Measurements from ENCODE around the gene CNKSR3. TPM values are rescaled to one million over a fixed set of nuclear protein-coding genes. Genes with fewer than 3 reads are reported as not detected.

Gene CNKSR3
- total RNA-seq, 4 donors from 2014 or later, result 11.7 to 22.7 (median 13.7) TPM

DNA sequence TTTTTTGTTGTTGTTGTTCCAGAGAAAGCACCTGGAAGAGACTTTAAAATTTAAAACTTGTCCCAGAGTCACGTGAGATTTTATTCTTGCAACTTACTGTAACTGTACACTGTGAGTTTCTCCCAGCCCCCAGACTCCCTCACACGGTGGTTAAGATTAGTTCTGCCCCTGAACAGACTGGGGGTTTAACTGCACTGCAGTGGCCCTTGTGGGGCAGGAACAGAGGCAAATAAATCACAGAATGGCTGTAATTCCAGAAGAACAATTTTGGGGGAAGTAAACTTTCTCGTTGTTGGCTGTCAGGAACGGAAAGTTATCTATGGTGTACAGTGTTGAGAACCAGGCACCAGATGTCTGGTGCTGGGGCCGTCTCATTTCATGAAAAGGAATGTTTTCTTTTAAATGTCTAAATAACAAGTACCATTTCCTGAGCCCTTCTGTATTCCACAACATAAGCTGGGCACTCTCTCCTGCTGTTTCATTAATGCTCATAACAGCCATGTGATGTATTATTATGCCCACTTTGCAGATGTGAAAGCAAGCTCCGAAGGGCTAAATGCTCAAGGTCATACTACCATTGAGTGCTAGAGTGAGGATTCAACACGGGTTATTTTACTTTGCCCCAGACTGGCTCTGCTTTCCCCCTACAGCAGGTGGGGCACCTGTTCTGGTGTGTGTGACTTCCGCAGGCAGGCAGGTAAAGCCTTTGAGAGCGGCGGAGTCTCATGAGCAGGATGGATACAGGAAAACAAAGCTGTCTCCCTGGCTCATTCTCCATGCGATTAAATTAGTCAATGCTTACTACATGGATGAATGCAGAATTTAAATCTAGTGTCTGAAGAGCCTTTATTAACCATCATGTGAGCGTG, 30.5 kb downstream of the CNKSR3 start:
- TF ChIP-seq EP300 (IDR thresholded peaks at IDR 0.05) (no peak), POLR2A (IDR thresholded peaks at IDR 0.05) (no peak)
- TF ChIP-seq, protein P1, sequence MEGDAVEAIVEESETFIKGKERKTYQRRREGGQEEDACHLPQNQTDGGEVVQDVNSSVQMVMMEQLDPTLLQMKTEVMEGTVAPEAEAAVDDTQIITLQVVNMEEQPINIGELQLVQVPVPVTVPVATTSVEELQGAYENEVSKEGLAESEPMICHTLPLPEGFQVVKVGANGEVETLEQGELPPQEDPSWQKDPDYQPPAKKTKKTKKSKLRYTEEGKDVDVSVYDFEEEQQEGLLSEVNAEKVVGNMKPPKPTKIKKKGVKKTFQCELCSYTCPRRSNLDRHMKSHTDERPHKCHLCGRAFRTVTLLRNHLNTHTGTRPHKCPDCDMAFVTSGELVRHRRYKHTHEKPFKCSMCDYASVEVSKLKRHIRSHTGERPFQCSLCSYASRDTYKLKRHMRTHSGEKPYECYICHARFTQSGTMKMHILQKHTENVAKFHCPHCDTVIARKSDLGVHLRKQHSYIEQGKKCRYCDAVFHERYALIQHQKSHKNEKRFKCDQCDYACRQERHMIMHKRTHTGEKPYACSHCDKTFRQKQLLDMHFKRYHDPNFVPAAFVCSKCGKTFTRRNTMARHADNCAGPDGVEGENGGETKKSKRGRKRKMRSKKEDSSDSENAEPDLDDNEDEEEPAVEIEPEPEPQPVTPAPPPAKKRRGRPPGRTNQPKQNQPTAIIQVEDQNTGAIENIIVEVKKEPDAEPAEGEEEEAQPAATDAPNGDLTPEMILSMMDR (IDR thresholded peaks at IDR 0.05), result no peak
- Histone ChIP-seq H3K9me3 (no peaks in the 10 kb centered on the region), H3K4me1 (peaks cover 0 to 64% (median 11%) of the 10 kb centered on the region in 4 donors), H3K4me3 (peak overlapping the region in 1 of 4 donors; percentile 14), H3K36me3 (no peaks in the 10 kb centered on the region), H3K27ac (peak overlapping the region in 3 of 4 donors; percentile 21 to 85 (median 75)), H3K27me3 (no peaks in the 10 kb centered on the region)
- DNase-seq (ENCODE audit: low spot score in 2 of 2), result no peak
- 57 to 59% methylated on average over 12 of the region's 12 CpGs for WGBS, 2 donors

DNA sequence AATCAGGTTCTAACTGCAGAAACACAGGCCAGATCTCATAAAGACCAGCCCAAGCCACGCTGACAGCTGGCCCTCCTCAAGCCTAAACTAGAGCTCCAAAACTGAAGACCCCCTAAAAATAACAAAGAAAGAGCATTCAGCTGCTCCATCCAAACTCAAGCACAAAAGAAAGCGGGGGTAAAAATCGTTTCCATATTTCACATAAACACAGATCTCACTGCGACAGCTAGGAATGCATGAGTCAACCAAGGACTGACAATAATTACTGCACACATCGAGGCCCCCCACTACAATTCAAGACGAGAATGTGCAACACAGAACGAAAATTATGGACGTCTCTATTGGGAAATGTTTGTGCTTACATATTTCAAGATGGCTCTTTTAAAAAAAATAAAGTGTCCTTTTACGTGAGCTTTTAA, 31.1 kb downstream of the CNKSR3 start:
- H3K27ac ChIP-seq, result peak overlapping the region in 3 of 4 donors; percentile 21 to 85 (median 75)
- WGBS, 2 donors, result 29 to 38% methylated on average over 9 of the region's 9 CpGs
- TF ChIP-seq EP300 (IDR thresholded peaks at IDR 0.05), result no peak
- TF ChIP-seq, protein P1 (IDR thresholded peaks at IDR 0.05), result no peak
- no peak for TF ChIP-seq POLR2A (IDR thresholded peaks at IDR 0.05)

DNA sequence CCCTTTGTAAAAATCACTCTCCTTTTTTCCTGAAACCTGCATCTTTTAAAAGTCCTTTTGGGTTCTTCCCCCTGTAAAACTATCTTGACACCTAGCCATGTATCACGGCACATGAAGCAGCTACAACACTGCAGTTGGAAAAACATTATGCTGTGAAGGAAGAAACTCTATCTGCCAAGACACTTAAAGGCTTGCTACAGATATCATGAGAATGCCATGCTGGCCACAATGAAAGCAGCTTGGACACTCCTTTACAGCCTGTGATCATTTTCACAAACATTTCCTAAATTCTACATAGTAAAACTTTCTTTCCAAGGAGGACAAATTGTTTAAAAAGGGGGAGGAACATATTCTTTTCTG, 31.8 kb downstream of the CNKSR3 start:
- WGBS, 2 donors, result 37 to 44% methylated on average over 1 of the region's 1 CpG
- Histone ChIP-seq H3K27me3 (no peaks in the 10 kb centered on the region), H3K27ac (peak overlapping the region in 3 of 4 donors; percentile 21 to 85 (median 75)), H3K36me3 (no peaks in the 10 kb centered on the region), H3K9me3 (no peaks in the 10 kb centered on the region), H3K4me3 (peak overlapping the region in 1 of 4 donors; percentile 14), H3K4me1 (peaks cover 0 to 59% (median 11%) of the 10 kb centered on the region in 4 donors)
- DNase-seq (ENCODE audit: low spot score in 2 of 2), result no peak
- no peak for TF ChIP-seq POLR2A (IDR thresholded peaks at IDR 0.05)
- no peak for TF ChIP-seq EP300 (IDR thresholded peaks at IDR 0.05)
- TF ChIP-seq, protein P1 (IDR thresholded peaks at IDR 0.05), result no peak

More for the DNA sequence above, 31.1 kb downstream of the CNKSR3 start:
- no peaks in the 10 kb centered on the region for H3K9me3 ChIP-seq
- H3K4me1 ChIP-seq, result peaks cover 0 to 63% (median 11%) of the 10 kb centered on the region in 4 donors
- H3K27me3 ChIP-seq, result no peaks in the 10 kb centered on the region
- no peak for DNase-seq (ENCODE audit: low spot score in 2 of 2)
- H3K4me3 ChIP-seq, result peak overlapping the region in 1 of 4 donors; percentile 14
- H3K36me3 ChIP-seq, result no peaks in the 10 kb centered on the region

DNA sequence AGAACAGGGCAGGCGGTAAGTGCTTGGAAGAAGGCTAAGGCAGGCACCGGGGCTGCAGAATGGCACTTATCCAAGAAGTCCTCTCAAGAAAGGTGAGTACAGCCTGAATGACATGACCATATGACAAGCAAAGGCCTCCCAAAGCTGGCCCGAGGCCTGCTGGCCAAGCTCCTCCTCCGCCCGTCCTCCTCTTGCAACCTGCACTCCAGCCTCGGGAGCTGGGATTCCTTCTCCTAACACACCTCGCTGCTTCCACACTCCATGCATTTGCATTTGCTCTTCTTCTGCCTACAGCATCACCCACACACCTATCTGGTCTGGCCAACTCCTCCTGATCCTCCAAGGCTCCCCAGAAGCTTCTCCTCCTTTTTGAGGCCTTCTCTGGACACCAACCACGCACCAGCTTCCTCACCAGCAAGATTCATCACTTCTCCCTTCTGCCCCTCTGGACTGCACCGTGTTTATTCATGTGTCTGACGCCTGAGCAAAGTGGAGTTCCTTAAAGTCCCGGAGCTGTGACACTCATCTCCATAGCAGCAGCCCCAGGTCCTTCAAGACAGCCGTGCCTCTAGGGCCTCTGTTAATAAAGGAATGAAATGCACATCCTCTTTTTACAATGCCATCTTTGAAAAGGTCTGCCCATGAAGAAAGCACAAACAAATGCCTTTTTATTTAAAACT, 32.3 kb downstream of the CNKSR3 start:
- no peak overlapping the region for H3K4me3 ChIP-seq
- H3K9me3 ChIP-seq, result no peaks in the 10 kb centered on the region
- H3K36me3 ChIP-seq, result no peaks in the 10 kb centered on the region
- WGBS, 2 donors, result 59 to 60% methylated on average over 12 of the region's 12 CpGs
- no peak for DNase-seq (ENCODE audit: low spot score in 2 of 2)
- TF ChIP-seq, protein P1 (IDR thresholded peaks at IDR 0.05), result no peak
- no peak for TF ChIP-seq POLR2A (IDR thresholded peaks at IDR 0.05)
- TF ChIP-seq EP300 (IDR thresholded peaks at IDR 0.05), result no peak
- peak overlapping the region in 2 of 4 donors; percentile 75 to 85 for H3K27ac ChIP-seq
- no peaks in the 10 kb centered on the region for H3K27me3 ChIP-seq
- H3K4me1 ChIP-seq, result peaks cover 0 to 54% (median 10%) of the 10 kb centered on the region in 4 donors

DNA sequence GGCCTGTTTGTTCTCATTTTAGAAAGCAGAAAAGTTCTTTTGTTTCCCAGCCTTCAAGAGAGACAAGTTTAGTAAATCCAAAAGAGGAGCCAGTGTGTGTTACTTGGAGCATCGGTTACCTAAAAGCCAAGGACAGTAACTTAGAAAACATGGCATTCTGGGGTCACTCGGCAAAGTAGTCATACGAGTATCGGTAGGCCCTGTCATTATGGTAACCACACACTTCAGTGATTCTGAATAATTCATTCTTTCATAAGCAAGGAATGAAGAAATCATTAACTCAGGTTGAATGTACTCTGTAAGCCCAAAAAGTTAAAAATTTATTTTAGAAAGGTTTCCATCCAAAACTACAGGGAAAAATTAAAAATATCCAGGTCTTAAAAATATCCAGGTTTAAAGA, 34.0 kb downstream of the CNKSR3 start:
- H3K27ac ChIP-seq, result no peak overlapping the region
- no peak overlapping the region for H3K4me3 ChIP-seq
- no peaks in the 10 kb centered on the region for H3K9me3 ChIP-seq
- 92 to 93% methylated on average over 4 of the region's 4 CpGs for WGBS, 2 donors
- TF ChIP-seq EP300 (IDR thresholded peaks at IDR 0.05), result no peak
- TF ChIP-seq, protein P1 (IDR thresholded peaks at IDR 0.05), result no peak
- no peak for TF ChIP-seq POLR2A (IDR thresholded peaks at IDR 0.05)
- no peaks in the 10 kb centered on the region for H3K27me3 ChIP-seq
- no peak for DNase-seq (ENCODE audit: low spot score in 2 of 2)
- H3K36me3 ChIP-seq, result no peaks in the 10 kb centered on the region
- peaks cover 0 to 37% (median 7%) of the 10 kb centered on the region in 4 donors for H3K4me1 ChIP-seq
